GM12801 (cell line): Measurements from ENCODE around the gene LSM10.

Experiments
- CTCF ChIP-seq: IDR thresholded peaks from one replicate; pipeline ENCODE4 v1.5.1; 2011; ENCODE audit warnings: control low read depth; ENCODE audit not compliant: insufficient read length; ENCODE audit errors: extremely low read depth

The LSM10 gene

DNA sequence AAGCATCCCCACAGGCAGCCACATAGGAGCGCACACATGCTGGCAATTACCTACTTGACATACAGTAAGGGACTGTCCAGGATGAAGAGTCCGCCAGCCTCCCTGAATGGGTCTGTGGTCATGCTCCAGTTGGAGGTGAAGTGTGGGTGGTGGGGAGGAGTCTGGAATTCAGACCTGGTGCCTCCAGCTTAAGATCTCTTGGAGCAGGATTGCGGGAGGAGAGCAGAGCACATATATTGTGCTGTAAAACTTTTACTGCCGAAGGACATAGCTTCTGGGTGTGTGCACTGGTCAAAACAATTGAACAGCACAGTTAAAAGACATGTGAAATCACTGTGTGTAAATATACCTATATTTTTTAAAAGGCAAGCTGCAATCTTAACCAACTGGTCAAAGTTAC is 29.9 kb downstream of the LSM10 start:
- no peak for TF ChIP-seq CTCF

GRCh38 chr1:36367066-36367465 is 30.6 kb downstream of the LSM10 start:
- TF ChIP-seq CTCF = no peak

GRCh38 chr1:36366091-36366661 is 31.5 kb downstream of the LSM10 start:
- TF ChIP-seq CTCF = no peak

DNA sequence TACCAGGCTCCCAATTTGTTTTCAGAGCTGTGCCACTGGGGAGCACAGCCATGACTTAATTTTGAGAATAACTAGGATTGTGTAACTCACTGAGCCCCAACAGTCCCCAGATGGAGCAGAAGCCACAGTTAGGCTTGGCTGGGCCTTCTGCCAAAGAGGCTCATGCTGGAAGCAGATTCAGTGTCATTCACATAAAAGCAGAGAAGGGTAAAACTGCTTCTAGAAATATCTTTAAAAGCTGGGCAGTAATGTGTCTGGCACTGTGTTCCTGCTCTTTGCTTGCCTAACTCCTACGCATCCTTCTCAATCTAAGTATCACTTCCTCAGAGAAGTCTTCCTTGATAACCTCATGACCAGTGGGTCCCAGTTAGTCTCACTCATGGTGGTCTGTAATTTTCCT is 32.3 kb downstream of the LSM10 start:
- no peak for TF ChIP-seq CTCF

DNA sequence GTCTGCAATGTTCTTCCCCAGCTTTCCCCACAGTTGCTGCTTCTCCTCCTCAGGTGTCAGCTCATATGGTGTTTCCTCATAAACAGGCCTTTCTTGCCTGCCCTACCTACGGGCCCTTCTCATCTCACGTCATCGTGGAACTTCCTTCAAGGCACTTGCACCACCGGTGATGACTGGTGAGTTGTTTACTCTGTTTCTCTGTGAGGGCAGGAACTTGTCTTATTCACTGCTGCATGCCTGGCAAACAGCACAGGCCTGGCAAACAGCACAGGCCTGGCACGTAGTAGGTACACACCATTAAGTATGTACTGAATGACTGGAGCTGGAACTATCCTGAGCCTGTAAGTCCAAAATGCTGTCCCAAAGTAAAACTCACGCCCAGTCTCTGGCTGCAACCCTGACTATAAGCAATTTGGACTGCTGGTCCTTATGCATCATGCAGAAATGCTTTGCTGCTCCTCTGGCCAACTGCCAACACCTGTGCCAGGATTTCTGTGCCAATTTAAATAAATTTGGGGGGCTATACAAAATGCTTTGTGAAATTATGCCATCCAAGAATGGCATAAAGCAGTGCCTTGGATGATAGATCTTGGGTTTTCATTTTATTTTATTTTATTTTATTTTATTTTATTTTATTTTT is 37.7 kb downstream of the LSM10 start:
- TF ChIP-seq CTCF = no peak

GRCh38 chr1:36359383-36359782 is 38.3 kb downstream of the LSM10 start:
- no peak for TF ChIP-seq CTCF

- TF ChIP-seq CTCF = no peak
Observed at GRCh38 chr1:36358514-36359084, 39.1 kb downstream of the LSM10 start.
